Measurements from ENCODE around the gene SMIM20.

DNA sequence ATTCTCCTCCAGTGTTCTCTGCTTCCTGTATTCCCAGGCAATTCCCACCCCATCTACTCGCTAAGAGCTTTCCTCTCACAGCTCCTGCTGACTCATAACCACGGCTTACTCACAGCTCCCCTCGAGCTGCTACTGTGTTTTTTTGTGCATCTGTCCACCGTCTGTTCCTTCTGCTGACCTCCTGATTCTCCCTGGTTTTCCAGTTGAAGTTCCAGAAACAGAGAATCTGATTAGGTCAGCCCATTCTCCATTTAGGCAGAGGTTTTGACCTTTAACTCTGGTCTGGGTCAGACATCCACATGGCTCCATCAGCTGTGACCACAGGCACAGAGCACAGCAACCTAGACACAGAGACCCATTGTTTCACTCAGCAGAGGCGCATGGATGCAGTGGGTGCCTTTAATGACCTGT lies 5.5 kb upstream of the SMIM20 start:
- TF ChIP-seq, protein P1, sequence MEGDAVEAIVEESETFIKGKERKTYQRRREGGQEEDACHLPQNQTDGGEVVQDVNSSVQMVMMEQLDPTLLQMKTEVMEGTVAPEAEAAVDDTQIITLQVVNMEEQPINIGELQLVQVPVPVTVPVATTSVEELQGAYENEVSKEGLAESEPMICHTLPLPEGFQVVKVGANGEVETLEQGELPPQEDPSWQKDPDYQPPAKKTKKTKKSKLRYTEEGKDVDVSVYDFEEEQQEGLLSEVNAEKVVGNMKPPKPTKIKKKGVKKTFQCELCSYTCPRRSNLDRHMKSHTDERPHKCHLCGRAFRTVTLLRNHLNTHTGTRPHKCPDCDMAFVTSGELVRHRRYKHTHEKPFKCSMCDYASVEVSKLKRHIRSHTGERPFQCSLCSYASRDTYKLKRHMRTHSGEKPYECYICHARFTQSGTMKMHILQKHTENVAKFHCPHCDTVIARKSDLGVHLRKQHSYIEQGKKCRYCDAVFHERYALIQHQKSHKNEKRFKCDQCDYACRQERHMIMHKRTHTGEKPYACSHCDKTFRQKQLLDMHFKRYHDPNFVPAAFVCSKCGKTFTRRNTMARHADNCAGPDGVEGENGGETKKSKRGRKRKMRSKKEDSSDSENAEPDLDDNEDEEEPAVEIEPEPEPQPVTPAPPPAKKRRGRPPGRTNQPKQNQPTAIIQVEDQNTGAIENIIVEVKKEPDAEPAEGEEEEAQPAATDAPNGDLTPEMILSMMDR (IDR thresholded peaks at IDR 0.05 in 4 of 5, conservative IDR thresholded peaks at IDR 0.05 in 1 of 5): no peak
- no peak for TF ChIP-seq POLR2A (IDR thresholded peaks at IDR 0.05)

All from gastrocnemius medialis (tissue), 4 donors.